Ovary (tissue), 3 donors: Measurements from ENCODE around the gene MCEMP1.

ENCODE experiments used
- POLR2A ChIP-seq: fragments of 450-650 bp; IDR thresholded peaks from one replicate; pipeline ENCODE4 v1.6.1; 2017; ENCODE audit warnings: antibody characterized with exemption, mild to moderate bottlenecking, moderate library complexity
- TF ChIP-seq, protein P1 (sequence below), 3 donors: fragments of 450-650 bp in 2 of 3; fragments of 200-600 bp in 1 of 3; IDR thresholded peaks; one replicate each; pipeline versions ENCODE4 v1.5.1 to v1.8.0; 2016 to 2022; ENCODE audit warnings: antibody characterized with exemption in 3 of 3, mild to moderate bottlenecking in 1 of 3
- donor health status: DM: no; HTN: no; CAD: no.

DNA sequence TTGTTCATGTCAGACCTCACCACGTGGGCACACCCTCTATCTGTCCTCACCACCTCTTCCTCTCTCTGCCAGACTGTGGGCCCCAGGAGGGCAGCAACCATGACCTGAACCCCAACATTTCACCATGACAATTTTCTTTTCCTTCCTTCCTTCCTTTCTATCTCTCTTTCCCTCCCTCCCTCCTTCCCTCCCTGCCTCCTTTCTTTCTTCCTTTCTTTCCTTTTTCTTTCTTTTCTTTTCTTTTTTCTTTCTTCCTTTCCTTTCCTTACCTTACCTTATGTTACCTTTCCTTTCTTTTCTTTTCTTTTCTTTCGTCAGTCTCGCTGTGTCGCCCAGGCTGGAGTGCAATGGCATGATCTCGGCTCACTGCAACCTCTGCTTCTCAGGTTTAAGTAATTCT, 33.7 kb downstream of the MCEMP1 start:
- TF ChIP-seq, protein P1, sequence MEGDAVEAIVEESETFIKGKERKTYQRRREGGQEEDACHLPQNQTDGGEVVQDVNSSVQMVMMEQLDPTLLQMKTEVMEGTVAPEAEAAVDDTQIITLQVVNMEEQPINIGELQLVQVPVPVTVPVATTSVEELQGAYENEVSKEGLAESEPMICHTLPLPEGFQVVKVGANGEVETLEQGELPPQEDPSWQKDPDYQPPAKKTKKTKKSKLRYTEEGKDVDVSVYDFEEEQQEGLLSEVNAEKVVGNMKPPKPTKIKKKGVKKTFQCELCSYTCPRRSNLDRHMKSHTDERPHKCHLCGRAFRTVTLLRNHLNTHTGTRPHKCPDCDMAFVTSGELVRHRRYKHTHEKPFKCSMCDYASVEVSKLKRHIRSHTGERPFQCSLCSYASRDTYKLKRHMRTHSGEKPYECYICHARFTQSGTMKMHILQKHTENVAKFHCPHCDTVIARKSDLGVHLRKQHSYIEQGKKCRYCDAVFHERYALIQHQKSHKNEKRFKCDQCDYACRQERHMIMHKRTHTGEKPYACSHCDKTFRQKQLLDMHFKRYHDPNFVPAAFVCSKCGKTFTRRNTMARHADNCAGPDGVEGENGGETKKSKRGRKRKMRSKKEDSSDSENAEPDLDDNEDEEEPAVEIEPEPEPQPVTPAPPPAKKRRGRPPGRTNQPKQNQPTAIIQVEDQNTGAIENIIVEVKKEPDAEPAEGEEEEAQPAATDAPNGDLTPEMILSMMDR (IDR thresholded peaks at IDR 0.05): no peak
- TF ChIP-seq POLR2A: no peak
